Stimulated activated CD4-positive, alpha-beta T cell treated with anti-CD3 and anti-CD28 coated beads, Interleukin-4, amount 100 ng/mL, for 24 hours (primary cell): ENCODE measurements around the gene DBH.

Source experiments
- DNase-seq: peaks from one replicate; pipeline ENCODE4 v3.0.0-alpha.2; 2020

DBH gene

GRCh38 chr9:133627341-133627740 lies 8.8 kb upstream of the DBH start:
- no peak for DNase-seq

GRCh38 chr9:133628766-133629165 lies 7.4 kb upstream of the DBH start:
- no peak for DNase-seq

GRCh38 chr9:133629221-133630110 lies 6.7 kb upstream of the DBH start:
- DNase-seq, result no peak

GRCh38 chr9:133631111-133631510 lies 5.1 kb upstream of the DBH start:
- no peak for DNase-seq

- no peak for DNase-seq
These were observed 3.1 kb upstream of the DBH start for GRCh38 chr9:133632806-133633680.

- DNase-seq, result no peak
These were observed 2.5 kb upstream of the DBH start for GRCh38 chr9:133633681-133634080.

GRCh38 chr9:133634081-133634691 lies 2.0 kb upstream of the DBH start:
- no peak for DNase-seq

GRCh38 chr9:133635098-133635497 lies 1.1 kb upstream of the DBH start:
- DNase-seq, result no peak

- no peak for DNase-seq
These were observed 739 bp downstream of the DBH start for GRCh38 chr9:133636902-133637301.

- DNase-seq, result no peak
These were observed 1.4 kb downstream of the DBH start for GRCh38 chr9:133637451-133638055.

GRCh38 chr9:133638076-133638475 lies 1.9 kb downstream of the DBH start:
- DNase-seq, result no peak

GRCh38 chr9:133638711-133639110 lies 2.5 kb downstream of the DBH start:
- no peak for DNase-seq

GRCh38 chr9:133639613-133640012 lies 3.5 kb downstream of the DBH start:
- DNase-seq, result no peak

GRCh38 chr9:133640160-133640559 lies 4.0 kb downstream of the DBH start:
- DNase-seq, result no peak

GRCh38 chr9:133640580-133641395 lies 4.6 kb downstream of the DBH start:
- no peak for DNase-seq

- DNase-seq, result no peak
These were observed 5.2 kb downstream of the DBH start for GRCh38 chr9:133641396-133641655.

GRCh38 chr9:133641861-133642595 lies 5.9 kb downstream of the DBH start:
- no peak for DNase-seq

- DNase-seq, result no peak
These were observed 6.7 kb downstream of the DBH start for GRCh38 chr9:133642708-133643361.

- DNase-seq, result no peak
These were observed 7.2 kb downstream of the DBH start for GRCh38 chr9:133643362-133643755.

GRCh38 chr9:133643978-133644760 lies 8.0 kb downstream of the DBH start:
- DNase-seq, result no peak
